CMK (cell line): ENCODE measurements around the gene OR2H2.

Source experiments
- DNase-seq: peaks from one replicate; pipeline ENCODE4 v3.0.0-alpha.2; 2010; ENCODE audit warnings: low read depth

Gene OR2H2

GRCh38 chr6:29629571-29629970 lies 44.6 kb downstream of the OR2H2 start:
- DNase-seq = no peak

GRCh38 chr6:29630315-29630714 lies 45.4 kb downstream of the OR2H2 start:
- no peak for DNase-seq

- no peak for DNase-seq
Measured at GRCh38 chr6:29631209-29631810, 46.4 kb downstream of the OR2H2 start.

- DNase-seq = no peak
Measured at GRCh38 chr6:29631860-29632731, 47.2 kb downstream of the OR2H2 start.

GRCh38 chr6:29632789-29633533 lies 48.0 kb downstream of the OR2H2 start, which contains the start of gene GABBR1:
Gene GABBR1 (minus strand): TSS chr6:29633183. CDS start chr6:29632385, 798 bp downstream.
- no peak for DNase-seq

GRCh38 chr6:29633534-29633905 lies 48.6 kb downstream of the OR2H2 start:
- no peak for DNase-seq

GRCh38 chr6:29637247-29637646 lies 52.3 kb downstream of the OR2H2 start:
- no peak for DNase-seq
